ENCODE measurements around the gene RNU2-1. TPM values are rescaled to one million over a fixed set of nuclear protein-coding genes. Genes with fewer than 3 reads are reported as not detected.
"Not testable (repeated sequence)": the region's sequence is repeated elsewhere in the genome, so short reads cannot be mapped to it uniquely, and the experiment has no call there.

RNU2-1 gene
- total RNA-seq, 4 donors from 2014 or later, result not detected

DNA sequence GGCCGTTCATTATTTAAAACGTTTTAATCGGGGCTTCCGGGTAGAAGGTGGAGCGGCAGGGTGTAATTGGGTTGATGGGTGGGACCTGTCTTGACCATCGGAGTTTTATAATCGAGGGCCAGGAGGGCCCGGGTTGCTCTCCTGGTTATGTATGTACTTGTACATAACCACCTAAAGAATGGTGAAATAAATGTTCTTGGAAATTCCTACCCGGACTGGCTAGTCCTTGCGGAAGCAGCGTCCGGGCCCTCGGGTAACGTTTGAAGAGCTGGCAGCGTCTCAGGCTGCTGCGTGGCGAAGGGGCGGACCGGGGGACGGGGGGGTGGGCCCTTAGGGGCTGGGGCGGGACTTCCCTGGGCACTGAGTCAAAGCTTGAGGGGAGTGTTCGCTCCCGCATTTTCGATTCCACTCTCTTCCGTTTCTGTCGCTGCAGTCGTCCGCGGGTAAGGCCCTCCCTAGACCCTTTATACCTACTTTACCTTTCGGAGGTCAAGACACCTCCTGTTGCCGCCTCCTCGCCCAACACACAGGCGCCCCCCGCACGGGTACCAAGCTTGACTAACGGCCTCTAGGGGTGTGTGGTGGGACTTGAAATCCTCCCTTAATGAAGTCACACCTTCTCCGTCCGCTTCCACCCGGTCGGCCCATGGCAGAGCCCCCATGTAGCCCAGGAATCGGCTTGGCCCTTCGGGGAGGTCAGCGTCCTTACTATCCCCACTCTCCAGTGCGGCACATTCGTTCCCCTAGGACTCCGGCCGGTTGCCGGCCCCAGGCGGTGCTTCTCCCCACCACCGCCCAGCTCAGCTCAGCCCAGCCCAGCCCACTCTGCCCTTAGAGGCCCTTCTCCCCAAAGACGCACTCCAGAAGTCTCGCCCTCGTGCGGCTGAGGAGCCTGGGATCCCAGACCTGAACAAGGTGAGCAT lies 22.0 kb downstream of the RNU2-1 start, which contains the start of gene TMEM106A:
Gene TMEM106A (plus strand): TSS at position 396 of the 923 bp plus-strand sequence. CDS start 1,167 bp downstream, outside the sequence.
- WGBS, 2 donors, result 0 to 1% methylated on average over 43 to 53 of the region's 54 CpGs

DNA sequence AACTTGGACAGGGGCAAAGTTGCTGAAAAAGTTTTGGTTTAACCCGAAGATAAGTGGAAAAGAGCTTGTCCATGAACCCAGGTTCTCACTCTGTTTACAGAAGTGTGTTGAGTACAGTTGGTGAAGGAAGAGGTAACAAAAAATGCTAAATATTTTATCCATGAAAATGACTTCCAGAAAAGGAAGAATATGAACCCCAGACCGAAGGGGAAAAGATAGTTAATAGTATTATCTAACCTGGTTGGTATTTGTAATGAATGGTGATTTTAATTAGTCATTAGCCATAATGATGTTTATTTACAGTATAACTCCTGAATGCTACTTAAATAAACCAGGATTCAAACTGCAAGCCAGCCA lies 22.7 kb downstream of the RNU2-1 start:
- TF ChIP-seq POLR2A (IDR thresholded peaks at IDR 0.05), result no peak
- TF ChIP-seq CTCF (IDR thresholded peaks at IDR 0.05), result no peak
- H3K9me3 ChIP-seq, result no peaks in the 10 kb centered on the region
- no peaks in the 10 kb centered on the region for H3K27me3 ChIP-seq
- no peak for DNase-seq
- peak overlapping the region in 2 of 3 donors; percentile 16 to 64 for H3K4me3 ChIP-seq (replicated peaks in 1 of 3)
- intact Hi-C loops (cut with DNase I), result no loop called here
- WGBS, 2 donors, result 40 to 50% methylated on average over 2 of the region's 2 CpGs
- H3K27ac ChIP-seq, result peak overlapping the region; percentile 42 to 85 (median 71)
- peaks cover 10 to 27% of the 10 kb centered on the region in 2 donors for H3K36me3 ChIP-seq
- peaks cover 7 to 13% of the 10 kb centered on the region in 2 donors for H3K4me1 ChIP-seq

More for the DNA sequence above, 22.0 kb downstream of the RNU2-1 start, which contains the start of gene TMEM106A:
- DNase-seq, result peak; percentile 80 to 87
- Histone ChIP-seq H3K9me3 (no peaks in the 10 kb centered on the region), H3K36me3 (peaks cover 10 to 30% of the 10 kb centered on the region in 2 donors), H3K27ac (peak within 1 kb of the TSS; percentile 42 to 85 (median 71)), H3K4me3 (replicated peaks in 1 of 3) (peak within 1 kb of the TSS in 2 of 3 donors; percentile 64 to 72), H3K27me3 (no peaks in the 10 kb centered on the region), H3K4me1 (peaks cover 7 to 13% of the 10 kb centered on the region in 2 donors)
- TF ChIP-seq POLR2A (IDR thresholded peaks at IDR 0.05) (peak in 1 of 2 donors; percentile 69), CTCF (IDR thresholded peaks at IDR 0.05) (peak in 4 of 6 experiments; percentile 30 to 39 (median 34))
- intact Hi-C loops (cut with DNase I), result no loop called here

DNA sequence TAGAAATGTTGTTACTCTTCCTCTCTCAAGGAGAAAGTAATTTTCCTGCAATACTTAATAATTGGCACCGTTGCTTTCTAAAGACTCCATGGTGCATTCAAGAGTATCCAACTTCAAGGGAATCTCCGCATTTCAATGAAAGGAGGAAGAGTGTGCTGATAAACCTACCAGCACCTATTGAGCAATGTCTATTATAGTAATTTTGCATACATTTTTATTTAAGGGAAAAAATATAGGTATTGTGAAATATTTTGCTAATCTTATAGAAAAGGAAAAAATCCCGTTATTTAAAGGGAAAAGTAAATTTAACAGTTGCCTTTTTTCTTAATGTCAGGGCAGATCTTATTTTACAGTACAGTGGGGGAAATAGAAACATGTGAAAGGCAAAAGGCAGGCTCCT lies 23.2 kb downstream of the RNU2-1 start:
- Histone ChIP-seq H3K27ac (peak overlapping the region in 2 of 3 donors; percentile 42 to 85), H3K9me3 (no peaks in the 10 kb centered on the region), H3K27me3 (no peaks in the 10 kb centered on the region), H3K4me3 (replicated peaks in 1 of 3) (no peak overlapping the region), H3K4me1 (peaks cover 7 to 13% of the 10 kb centered on the region in 2 donors), H3K36me3 (peaks cover 4 to 24% of the 10 kb centered on the region in 2 donors)
- 62 to 90% methylated on average over 3 of the region's 3 CpGs for WGBS, 2 donors
- DNase-seq, result no peak
- intact Hi-C loops (cut with DNase I), result no loop called here
- TF ChIP-seq CTCF (IDR thresholded peaks at IDR 0.05), result no peak
- TF ChIP-seq POLR2A (IDR thresholded peaks at IDR 0.05), result no peak

- 93 to 98% methylated on average over 3 of the region's 3 CpGs for WGBS, 2 donors
- DNase-seq; H3K27ac ChIP-seq; H3K27me3 ChIP-seq; H3K4me1 ChIP-seq; intact Hi-C loops (cut with DNase I); H3K4me3 ChIP-seq (replicated peaks in 1 of 3); H3K9me3 ChIP-seq: not testable (repeated sequence)
- H3K36me3 ChIP-seq, result peaks cover 62 to 86% of the 10 kb centered on the region in 2 donors
Observed at GRCh38 chr17:43203013-43203412, 30.8 kb downstream of the RNU2-1 start.

DNA sequence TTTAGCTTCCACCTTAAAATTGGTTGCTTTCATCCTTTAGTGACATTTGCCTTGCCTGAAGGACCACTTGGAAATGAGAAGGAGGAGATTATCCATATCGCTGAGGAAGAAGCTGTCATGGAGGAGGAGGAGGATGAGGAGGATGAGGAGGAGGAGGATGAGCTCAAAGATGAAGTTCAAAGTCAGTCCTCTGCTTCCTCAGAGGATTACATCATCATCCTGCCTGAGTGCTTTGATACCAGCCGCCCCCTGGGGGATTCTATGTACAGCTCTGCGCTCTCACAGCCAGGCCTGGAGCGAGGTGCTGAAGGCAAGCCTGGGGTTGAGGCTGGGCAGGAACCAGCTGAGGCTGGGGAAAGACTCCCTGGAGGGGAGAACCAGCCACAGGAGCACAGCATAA lies 33.6 kb downstream of the RNU2-1 start:
- TF ChIP-seq CTCF (IDR thresholded peaks at IDR 0.05) (no peak), POLR2A (IDR thresholded peaks at IDR 0.05) (no peak)
- H3K27me3 ChIP-seq, result no peaks in the 10 kb centered on the region
- intact Hi-C loops (cut with DNase I), result no loop called here
- H3K36me3 ChIP-seq, result peaks cover 87 to 99% of the 10 kb centered on the region in 2 donors
- H3K4me3 ChIP-seq (replicated peaks in 1 of 3), result no peak overlapping the region
- no peak for DNase-seq
- WGBS, 2 donors, result 93 to 95% methylated on average over 3 to 4 of the region's 4 CpGs
- H3K9me3 ChIP-seq, result no peaks in the 10 kb centered on the region
- no peaks in the 10 kb centered on the region for H3K4me1 ChIP-seq
- H3K27ac ChIP-seq, result no peak overlapping the region
